Fibroblast of the conjunctiva (primary cell): ENCODE measurements around the gene COX4I2.
"Not testable (repeated sequence)": the region's sequence is repeated elsewhere in the genome, so short reads cannot be mapped to it uniquely, and the experiment has no call there.

Experiments used
- DNase-seq: peaks from one replicate; pipeline ENCODE4 v3.0.0-alpha.2; 2010; ENCODE audit warnings: low read depth

The COX4I2 gene

GRCh38 chr20:31654534-31654933 lies 16.8 kb downstream of the COX4I2 start:
- DNase-seq, result no peak

- DNase-seq, result peak; percentile 44
Observed at GRCh38 chr20:31661625-31662371, 24.1 kb downstream of the COX4I2 start.

- no peak for DNase-seq
Observed at GRCh38 chr20:31662372-31662854, 24.7 kb downstream of the COX4I2 start.

GRCh38 chr20:31663524-31663837 lies 25.8 kb downstream of the COX4I2 start:
- DNase-seq, result no peak

GRCh38 chr20:31663838-31664695 lies 26.4 kb downstream of the COX4I2 start:
- DNase-seq, result no peak

GRCh38 chr20:31664696-31665354 lies 27.1 kb downstream of the COX4I2 start:
- no peak for DNase-seq

GRCh38 chr20:31665753-31666152 lies 28.0 kb downstream of the COX4I2 start:
- no peak for DNase-seq

GRCh38 chr20:31666258-31667042 lies 28.7 kb downstream of the COX4I2 start:
- no peak for DNase-seq

- DNase-seq, result no peak
Observed at GRCh38 chr20:31667315-31668285, 29.9 kb downstream of the COX4I2 start.

- not testable (repeated sequence) for DNase-seq
Observed at GRCh38 chr20:31668944-31669343, 31.2 kb downstream of the COX4I2 start.

GRCh38 chr20:31669876-31670275 lies 32.2 kb downstream of the COX4I2 start:
- no peak for DNase-seq

GRCh38 chr20:31670371-31671228 lies 32.9 kb downstream of the COX4I2 start:
- DNase-seq, result no peak

GRCh38 chr20:31671324-31671723 lies 33.6 kb downstream of the COX4I2 start:
- DNase-seq, result no peak

- no peak for DNase-seq
Observed at GRCh38 chr20:31673435-31673834, 35.7 kb downstream of the COX4I2 start.

GRCh38 chr20:31673943-31674463 lies 36.3 kb downstream of the COX4I2 start:
- DNase-seq, result no peak

- DNase-seq, result no peak
Observed at GRCh38 chr20:31674895-31675827, 37.4 kb downstream of the COX4I2 start.

GRCh38 chr20:31675828-31676608 lies 38.3 kb downstream of the COX4I2 start:
- DNase-seq, result no peak

- no peak for DNase-seq
Observed at GRCh38 chr20:31676609-31676989, 38.9 kb downstream of the COX4I2 start.
